SU-DHL-6 (cell line): Measurements from ENCODE around the gene CTPS2.

Experiments used
- CTCF ChIP-seq: fragments of 200-600 bp; sonication (generic); IDR thresholded peaks from one replicate; pipeline ENCODE4 v1.5.1; 2017; ENCODE audit warnings: antibody characterized with exemption, mild to moderate bottlenecking, low read length, moderate library complexity; ENCODE audit not compliant: insufficient read depth, poor library complexity, severe bottlenecking
- EZH2phosphoT487 ChIP-seq: fragments of 200-600 bp; sonication (generic), shearing (Covaris generic); conservative IDR thresholded peaks from 2 replicates; pipeline ENCODE4 v1.6.1; 2018; ENCODE audit warnings: mild to moderate bottlenecking, antibody characterized with exemption, low read length, moderate library complexity, mixed read lengths

GRCh38 chrX:16552546-16552945, 159.9 kb downstream of the CTPS2 start:
- TF ChIP-seq CTCF (no peak), EZH2phosphoT487 (no peak)
